ENCODE data around the gene SLC35F3. TPM values are rescaled to one million over a fixed set of nuclear protein-coding genes. Genes with fewer than 3 reads are reported as not detected.
"Not testable (repeated sequence)": the region's sequence is repeated elsewhere in the genome, so short reads cannot be mapped to it uniquely, and the experiment has no call there.

The SLC35F3 gene
- total RNA-seq, 1 experiment from 2014 or later = 0.94 TPM

DNA sequence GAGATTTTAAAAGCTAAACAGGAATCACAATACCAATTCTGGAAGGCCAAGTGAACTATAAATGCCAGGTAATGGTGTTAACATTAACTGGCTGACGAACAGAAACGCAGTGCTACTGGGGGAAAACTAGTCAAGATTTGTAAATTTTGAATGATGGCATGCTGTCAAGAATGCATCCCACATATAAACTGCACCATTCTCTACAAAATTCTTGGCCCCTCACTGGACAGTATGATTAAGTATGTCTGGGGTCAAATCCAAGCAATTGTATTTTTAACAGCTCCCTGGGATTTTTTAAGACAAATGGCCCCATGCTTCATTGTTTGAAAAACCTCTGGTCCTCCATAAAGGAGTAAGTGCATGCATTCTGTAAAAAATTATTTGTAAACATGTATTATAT lies 395.6 kb downstream of the SLC35F3 start (continued):
- TF ChIP-seq E2F1 (CRISPR knock-in tag; IDR thresholded peaks at IDR 0.05) (no peak), STAT6 (CRISPR knock-in tag; conservative IDR thresholded peaks at IDR 0.05; ENCODE audit: low read depth) (no peak), HMGXB4 (CRISPR knock-in tag; IDR thresholded peaks at IDR 0.05) (no peak)
- TF ChIP-seq, protein P1, sequence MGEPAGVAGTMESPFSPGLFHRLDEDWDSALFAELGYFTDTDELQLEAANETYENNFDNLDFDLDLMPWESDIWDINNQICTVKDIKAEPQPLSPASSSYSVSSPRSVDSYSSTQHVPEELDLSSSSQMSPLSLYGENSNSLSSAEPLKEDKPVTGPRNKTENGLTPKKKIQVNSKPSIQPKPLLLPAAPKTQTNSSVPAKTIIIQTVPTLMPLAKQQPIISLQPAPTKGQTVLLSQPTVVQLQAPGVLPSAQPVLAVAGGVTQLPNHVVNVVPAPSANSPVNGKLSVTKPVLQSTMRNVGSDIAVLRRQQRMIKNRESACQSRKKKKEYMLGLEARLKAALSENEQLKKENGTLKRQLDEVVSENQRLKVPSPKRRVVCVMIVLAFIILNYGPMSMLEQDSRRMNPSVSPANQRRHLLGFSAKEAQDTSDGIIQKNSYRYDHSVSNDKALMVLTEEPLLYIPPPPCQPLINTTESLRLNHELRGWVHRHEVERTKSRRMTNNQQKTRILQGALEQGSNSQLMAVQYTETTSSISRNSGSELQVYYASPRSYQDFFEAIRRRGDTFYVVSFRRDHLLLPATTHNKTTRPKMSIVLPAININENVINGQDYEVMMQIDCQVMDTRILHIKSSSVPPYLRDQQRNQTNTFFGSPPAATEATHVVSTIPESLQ (CRISPR knock-in tag; IDR thresholded peaks at IDR 0.05) = no peak

DNA sequence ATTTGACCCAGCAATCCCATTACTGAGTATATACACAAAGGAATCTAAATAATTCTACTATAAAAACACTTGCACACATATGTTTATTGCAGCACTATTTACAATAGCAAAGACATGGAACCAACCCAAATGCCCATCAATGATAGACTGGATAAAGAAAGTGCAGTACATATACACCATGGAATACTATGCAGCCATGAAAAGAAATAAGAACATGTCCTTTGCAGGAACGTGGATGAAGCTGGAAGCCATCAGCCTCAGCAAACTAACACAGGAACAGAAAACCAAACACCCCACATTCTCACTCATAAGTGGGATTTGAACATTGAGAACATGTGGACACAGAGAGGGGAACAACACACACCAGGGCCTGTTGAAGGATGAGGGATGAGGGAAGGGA lies 397.2 kb downstream of the SLC35F3 start:
- POLR2A ChIA-PET = not testable (repeated sequence)
- CTCF ChIA-PET = interaction anchor here (0.9 to 2.1 kb wide), 2 partner anchors 21 kb away, joined by 3 to 11 read pairs; no protein-coding TSS in a partner anchor

DNA sequence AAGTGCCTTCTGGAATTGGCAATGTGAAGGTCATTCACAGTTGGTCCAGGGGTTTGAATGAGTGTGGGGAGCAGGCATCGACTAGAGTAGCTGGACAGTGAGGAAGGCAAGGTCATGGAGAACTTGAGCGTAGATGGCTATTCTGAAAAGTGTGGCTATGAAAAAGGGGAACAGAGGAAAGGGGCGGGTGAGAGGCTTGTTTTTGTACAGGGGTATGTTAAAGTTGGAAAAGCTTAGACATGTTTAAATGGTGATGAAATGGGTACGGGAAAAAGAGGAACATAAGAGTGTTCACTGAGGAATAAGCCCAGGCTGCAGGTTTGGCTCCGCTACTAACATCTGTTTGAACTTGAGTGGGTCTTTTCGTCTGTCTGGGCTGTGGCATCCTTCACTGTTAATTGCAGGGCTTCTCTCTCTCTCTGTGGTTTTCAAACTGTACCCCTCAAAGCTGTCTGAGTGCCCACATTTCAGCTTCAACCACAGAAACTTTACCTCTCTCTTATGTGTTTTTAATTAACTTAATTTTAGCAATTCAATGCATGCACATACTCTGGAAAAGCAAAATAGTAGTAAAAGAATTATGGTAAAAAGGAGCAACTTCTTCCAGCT lies 398.0 kb downstream of the SLC35F3 start:
- H3K36me3 Mint-ChIP-seq = no peaks in the 10 kb centered on the region; the same call in 1 of the 2 replicates
- ChIA-PET CTCF (interaction anchor here (1.3 to 2.1 kb wide), 2 partner anchors 21 to 24 kb away, joined by 3 to 11 read pairs; no protein-coding TSS in a partner anchor), POLR2A (no interaction called here)
- H3K27ac Mint-ChIP-seq = no peak overlapping the region
- H3K4me3 Mint-ChIP-seq = no peak overlapping the region
- H3K27me3 Mint-ChIP-seq (ENCODE audit: low read depth) = no peaks in the 10 kb centered on the region
- DNase-seq (ENCODE audit: low spot score) (no peak), ATAC-seq (no peak)
- no peaks in the 10 kb centered on the region for H3K4me1 Mint-ChIP-seq
- TF ChIP-seq STAT6 (CRISPR knock-in tag; conservative IDR thresholded peaks at IDR 0.05; ENCODE audit: low read depth) = no peak
- TF ChIP-seq NFE2L1 (CRISPR knock-in tag; IDR thresholded peaks at IDR 0.05) = no peak
- no peak for TF ChIP-seq NR1H2 (CRISPR knock-in tag; IDR thresholded peaks at IDR 0.05)
- TF ChIP-seq CBFB (CRISPR knock-in tag; IDR thresholded peaks at IDR 0.05; ENCODE audit: low read depth) = no peak
- TF ChIP-seq SP1 (CRISPR knock-in tag; conservative IDR thresholded peaks at IDR 0.05) = no peak
- TF ChIP-seq ZNF532 (CRISPR knock-in tag; IDR thresholded peaks at IDR 0.05; ENCODE audit: borderline replicate concordance) = no peak
- no peak for TF ChIP-seq ZNF138 (CRISPR knock-in tag; conservative IDR thresholded peaks at IDR 0.05)
- peaks cover 3% of the 10 kb centered on the region; the same call in 1 of the 2 replicates for H3K9me3 Mint-ChIP-seq

More for the DNA sequence above, 397.2 kb downstream of the SLC35F3 start:
- not testable (repeated sequence) for H3K27me3 Mint-ChIP-seq (ENCODE audit: low read depth); H3K27ac Mint-ChIP-seq; H3K9me3 Mint-ChIP-seq; H3K4me3 Mint-ChIP-seq; H3K4me1 Mint-ChIP-seq; H3K36me3 Mint-ChIP-seq; DNase-seq (ENCODE audit: low spot score); ATAC-seq
